Neural progenitor cell (in vitro differentiated cells): ENCODE data around the gene KCNA5. TPM values are rescaled to one million over a fixed set of nuclear protein-coding genes. Genes with fewer than 3 reads are reported as not detected.
A peak's percentile ranks its signal among the peaks of the same experiment; 100 is the strongest.

ENCODE experiments used
- DNase-seq: peaks from one replicate; pipeline ENCODE4 v3.0.0-alpha.2; 2016; ENCODE audit warnings: low spot score
- H2AFZ ChIP-seq: fragments of 200-600 bp; sonication (generic); replicated peaks from 2 replicates; pipeline ENCODE4 v1.6.1; 2016; ENCODE audit warnings: antibody characterized with exemption
- H3F3A ChIP-seq: fragments of 200-600 bp; sonication (generic); 2 replicates; pipeline ENCODE4 v1.6.1; 2016; ENCODE audit warnings: antibody characterized with exemption, low read depth
- H3K27ac ChIP-seq: fragments of 200-600 bp; sonication (generic); 2 replicates; pipeline ENCODE4 v1.5.1; 2016; ENCODE audit warnings: mild to moderate bottlenecking
- H3K27me3 ChIP-seq: fragments of 200-600 bp; sonication (generic); 2 replicates; pipeline ENCODE4 v1.6.1; 2016; ENCODE audit warnings: mild to moderate bottlenecking, moderate library complexity
- H3K36me3 ChIP-seq: fragments of 200-600 bp; sonication (generic); 2 replicates; pipeline ENCODE4 v1.5.1; 2016
- H3K4me1 ChIP-seq: fragments of 200-600 bp; sonication (generic); 2 replicates; pipeline ENCODE4 v1.6.1; 2016; ENCODE audit warnings: mixed run types
- H3K4me2 ChIP-seq: fragments of 200-600 bp; sonication (generic); 2 replicates; pipeline ENCODE4 v1.6.1; 2016
- H3K4me3 ChIP-seq: fragments of 200-600 bp; sonication (generic); 2 replicates; pipeline ENCODE4 v1.5.1; 2016
- H3K79me2 ChIP-seq: fragments of 200-600 bp; sonication (generic); 2 replicates; pipeline ENCODE4 v1.6.1; 2016; ENCODE audit warnings: low read depth
- H3K9ac ChIP-seq: fragments of 200-600 bp; sonication (generic); 2 replicates; pipeline ENCODE4 v1.6.1; 2016
- H3K9me3 ChIP-seq: fragments of 200-600 bp; sonication (generic); 2 replicates; pipeline ENCODE4 v1.5.1; 2016; ENCODE audit warnings: low read depth
- H4K20me1 ChIP-seq: fragments of 200-600 bp; sonication (generic); 2 replicates; pipeline ENCODE4 v1.6.1; 2016; ENCODE audit warnings: low read depth
- H3K27ac Mint-ChIP-seq: 3 replicates; pipeline ENCODE4 v1.8.0; 2021; ENCODE audit warnings: mixed read lengths
- H3K27me3 Mint-ChIP-seq: 2 replicates; pipeline ENCODE4 v1.8.0; 2022; ENCODE audit warnings: low read depth, mild to moderate bottlenecking, inconsistent platforms, moderate library complexity, mixed read lengths; ENCODE audit not compliant: insufficient read depth
- H3K36me3 Mint-ChIP-seq: 3 replicates; pipeline ENCODE4 v1.8.0; 2021; ENCODE audit warnings: mixed read lengths
- H3K4me1 Mint-ChIP-seq: 3 replicates; pipeline ENCODE4 v1.8.0; 2021; ENCODE audit warnings: mixed read lengths
- H3K4me3 Mint-ChIP-seq: 3 replicates; pipeline ENCODE4 v1.8.0; 2021; ENCODE audit warnings: mild to moderate bottlenecking, moderate library complexity, mixed read lengths
- H3K9me3 Mint-ChIP-seq: 3 replicates; pipeline ENCODE4 v1.8.0; 2020; ENCODE audit warnings: mixed read lengths
- EZH2 ChIP-seq: fragments of 200-600 bp; sonication (generic); IDR thresholded peaks from 2 replicates; pipeline ENCODE4 v1.6.1; 2017; ENCODE audit warnings: antibody characterized with exemption, mild to moderate bottlenecking, moderate library complexity
- EZH2phosphoT487 ChIP-seq: fragments of 200-600 bp; sonication (generic); IDR thresholded peaks from 2 replicates; pipeline ENCODE4 v1.6.1; 2017; ENCODE audit warnings: antibody characterized with exemption
- total RNA-seq: library from RNA; depleted of rRNA; stranded (reverse); fragments of >200 nt; gene quantifications from 2 replicates; pipeline ENCODE4 v1.2.3, GENCODE V29; 2015; ENCODE audit warnings: low replicate concordance
- TF ChIP-seq, protein P1 (sequence below): fragments of 200-600 bp; sonication (generic); IDR thresholded peaks from 2 replicates; pipeline ENCODE4 v1.5.1; 2017; ENCODE audit warnings: antibody characterized with exemption, mild to moderate bottlenecking

KCNA5 gene
- total RNA-seq, 1 donor from 2014 or later = 0.19 TPM

DNA sequence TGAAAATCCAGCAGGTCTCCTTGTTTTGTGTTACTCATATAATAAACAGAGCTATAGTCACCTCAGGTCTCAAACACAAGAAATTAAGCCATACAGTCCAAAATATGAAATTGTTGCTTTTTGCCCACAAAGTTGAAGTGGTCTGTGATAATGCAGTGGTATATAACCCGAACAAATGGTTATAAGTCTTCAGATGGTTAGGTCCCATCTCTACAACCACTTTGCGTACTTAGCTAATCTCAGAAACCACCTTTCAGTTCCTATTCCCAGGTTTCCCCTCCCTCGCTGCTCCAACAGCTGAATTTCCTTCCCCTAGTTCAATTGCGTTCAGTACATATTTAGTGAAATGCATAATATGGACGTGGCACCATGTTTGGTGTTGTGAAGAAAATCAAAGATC, 3.3 kb upstream of the KCNA5 start:
- TF ChIP-seq, protein P1, sequence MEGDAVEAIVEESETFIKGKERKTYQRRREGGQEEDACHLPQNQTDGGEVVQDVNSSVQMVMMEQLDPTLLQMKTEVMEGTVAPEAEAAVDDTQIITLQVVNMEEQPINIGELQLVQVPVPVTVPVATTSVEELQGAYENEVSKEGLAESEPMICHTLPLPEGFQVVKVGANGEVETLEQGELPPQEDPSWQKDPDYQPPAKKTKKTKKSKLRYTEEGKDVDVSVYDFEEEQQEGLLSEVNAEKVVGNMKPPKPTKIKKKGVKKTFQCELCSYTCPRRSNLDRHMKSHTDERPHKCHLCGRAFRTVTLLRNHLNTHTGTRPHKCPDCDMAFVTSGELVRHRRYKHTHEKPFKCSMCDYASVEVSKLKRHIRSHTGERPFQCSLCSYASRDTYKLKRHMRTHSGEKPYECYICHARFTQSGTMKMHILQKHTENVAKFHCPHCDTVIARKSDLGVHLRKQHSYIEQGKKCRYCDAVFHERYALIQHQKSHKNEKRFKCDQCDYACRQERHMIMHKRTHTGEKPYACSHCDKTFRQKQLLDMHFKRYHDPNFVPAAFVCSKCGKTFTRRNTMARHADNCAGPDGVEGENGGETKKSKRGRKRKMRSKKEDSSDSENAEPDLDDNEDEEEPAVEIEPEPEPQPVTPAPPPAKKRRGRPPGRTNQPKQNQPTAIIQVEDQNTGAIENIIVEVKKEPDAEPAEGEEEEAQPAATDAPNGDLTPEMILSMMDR = no peak
- TF ChIP-seq EZH2phosphoT487 (no peak), EZH2 (no peak)
- Mint-ChIP-seq H3K9me3 (peaks cover 6% of the 10 kb centered on the region), H3K4me3 (no peak overlapping the region), H3K4me1 (peaks cover 15% of the 10 kb centered on the region), H3K36me3 (peaks cover 1% of the 10 kb centered on the region), H3K27me3 (peaks cover 29% of the 10 kb centered on the region), H3K27ac (no peak overlapping the region)
- no peak overlapping the region for H3K4me2 ChIP-seq
- no peaks in the 10 kb centered on the region for H4K20me1 ChIP-seq
- H3K79me2 ChIP-seq = no peaks in the 10 kb centered on the region
- H2AFZ ChIP-seq = no peak overlapping the region
- no peak overlapping the region for H3K27ac ChIP-seq
- H3F3A ChIP-seq = no peaks in the 10 kb centered on the region
- no peak overlapping the region for H3K4me3 ChIP-seq
- H3K27me3 ChIP-seq = peaks cover 62% of the 10 kb centered on the region
- no peak for DNase-seq
- no peaks in the 10 kb centered on the region for H3K9me3 ChIP-seq
- H3K36me3 ChIP-seq = no peaks in the 10 kb centered on the region
- H3K9ac ChIP-seq = no peak overlapping the region
- H3K4me1 ChIP-seq = peaks cover 6% of the 10 kb centered on the region

DNA sequence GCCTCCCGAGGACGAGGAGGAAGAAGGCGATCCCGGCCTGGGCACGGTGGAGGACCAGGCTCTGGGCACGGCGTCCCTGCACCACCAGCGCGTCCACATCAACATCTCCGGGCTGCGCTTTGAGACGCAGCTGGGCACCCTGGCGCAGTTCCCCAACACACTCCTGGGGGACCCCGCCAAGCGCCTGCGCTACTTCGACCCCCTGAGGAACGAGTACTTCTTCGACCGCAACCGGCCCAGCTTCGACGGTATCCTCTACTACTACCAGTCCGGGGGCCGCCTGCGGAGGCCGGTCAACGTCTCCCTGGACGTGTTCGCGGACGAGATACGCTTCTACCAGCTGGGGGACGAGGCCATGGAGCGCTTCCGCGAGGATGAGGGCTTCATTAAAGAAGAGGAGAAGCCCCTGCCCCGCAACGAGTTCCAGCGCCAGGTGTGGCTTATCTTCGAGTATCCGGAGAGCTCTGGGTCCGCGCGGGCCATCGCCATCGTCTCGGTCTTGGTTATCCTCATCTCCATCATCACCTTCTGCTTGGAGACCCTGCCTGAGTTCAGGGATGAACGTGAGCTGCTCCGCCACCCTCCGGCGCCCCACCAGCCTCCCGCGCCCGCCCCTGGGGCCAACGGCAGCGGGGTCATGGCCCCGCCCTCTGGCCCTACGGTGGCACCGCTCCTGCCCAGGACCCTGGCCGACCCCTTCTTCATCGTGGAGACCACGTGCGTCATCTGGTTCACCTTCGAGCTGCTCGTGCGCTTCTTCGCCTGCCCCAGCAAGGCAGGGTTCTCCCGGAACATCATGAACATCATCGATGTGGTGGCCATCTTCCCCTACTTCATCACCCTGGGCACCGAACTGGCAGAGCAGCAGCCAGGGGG, 979 bp downstream of the KCNA5 start:
- Histone ChIP-seq H3K4me3 (peak overlapping the region; percentile 50), H3K4me2 (peak overlapping the region; percentile 80)
- DNase-seq = no peak

DNA sequence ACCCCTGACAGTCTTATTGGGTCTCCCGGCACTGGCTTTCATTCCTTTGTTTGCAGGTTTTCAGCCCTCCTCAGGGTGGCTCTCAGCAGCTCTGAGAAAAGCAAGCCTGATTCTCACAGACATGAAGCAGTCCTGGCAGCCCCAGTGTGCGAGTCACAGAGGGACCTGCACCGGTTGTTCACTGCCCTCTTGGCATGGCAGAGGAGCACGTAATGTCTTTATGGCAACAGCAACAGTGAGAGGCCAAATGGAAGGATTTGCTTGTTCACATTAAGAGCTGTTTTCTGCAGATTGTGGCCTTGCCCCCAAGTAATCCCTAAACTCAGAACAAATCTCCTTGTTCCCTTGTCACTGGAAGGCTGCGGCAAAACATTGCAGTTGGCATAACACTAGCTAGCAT, 3.4 kb downstream of the KCNA5 start:
- DNase-seq = peak; percentile 70
- Histone ChIP-seq H3K4me2 (peak overlapping the region; percentile 71), H3K27me3 (peaks cover 43% of the 10 kb centered on the region), H3K4me3 (peak overlapping the region; percentile 16), H3F3A (peaks cover 21% of the 10 kb centered on the region), H2AFZ (peak overlapping the region; percentile 1), H3K4me1 (peaks cover 28% of the 10 kb centered on the region), H3K79me2 (no peaks in the 10 kb centered on the region), H4K20me1 (no peaks in the 10 kb centered on the region), H3K27ac (peak overlapping the region; percentile 2), H3K9me3 (no peaks in the 10 kb centered on the region), H3K9ac (no peak overlapping the region), H3K36me3 (no peaks in the 10 kb centered on the region)
- Mint-ChIP-seq H3K4me3 (peak overlapping the region; percentile 62), H3K9me3 (peaks cover 7% of the 10 kb centered on the region), H3K27ac (no peak overlapping the region), H3K4me1 (peaks cover 51% of the 10 kb centered on the region), H3K27me3 (peaks cover 25% of the 10 kb centered on the region), H3K36me3 (peaks cover 3% of the 10 kb centered on the region)
- TF ChIP-seq EZH2phosphoT487 = no peak
- TF ChIP-seq EZH2 = no peak
- TF ChIP-seq, protein P1 = no peak

More for the DNA sequence above, 979 bp downstream of the KCNA5 start:
- Histone ChIP-seq H3K27ac (no peak overlapping the region), H4K20me1 (no peaks in the 10 kb centered on the region), H3K4me1 (peaks cover 28% of the 10 kb centered on the region), H3K36me3 (no peaks in the 10 kb centered on the region), H3K27me3 (peaks cover 68% of the 10 kb centered on the region), H3K9ac (no peak overlapping the region), H2AFZ (peak overlapping the region; percentile 92), H3K79me2 (no peaks in the 10 kb centered on the region), H3K9me3 (no peaks in the 10 kb centered on the region), H3F3A (peaks cover 21% of the 10 kb centered on the region)
- Mint-ChIP-seq H3K9me3 (peaks cover 7% of the 10 kb centered on the region), H3K27me3 (peaks cover 31% of the 10 kb centered on the region), H3K27ac (peak overlapping the region; percentile 44), H3K36me3 (peaks cover 3% of the 10 kb centered on the region), H3K4me3 (peak overlapping the region; percentile 73), H3K4me1 (peaks cover 42% of the 10 kb centered on the region)
- TF ChIP-seq, protein P1 = no peak
- no peak for TF ChIP-seq EZH2phosphoT487
- no peak for TF ChIP-seq EZH2
